HepG2 (cell line): ENCODE results near the gene RPS2. TPM values are rescaled to one million over a fixed set of nuclear protein-coding genes. Genes with fewer than 3 reads are reported as not detected.
A peak's percentile ranks its signal among the peaks of the same experiment; 100 is the strongest.

Experiments
- AKAP8 ChIP-seq: sonication (generic); formaldehyde crosslinking; IDR thresholded peaks from 2 replicates; pipeline ENCODE4 v1.5.1; 2020; ENCODE audit warnings: mild to moderate bottlenecking, missing genetic modification reagents
- ARID2 ChIP-seq: sonication (generic); formaldehyde crosslinking; IDR thresholded peaks from 2 replicates; pipeline ENCODE4 v1.8.1; 2022; ENCODE audit warnings: mild to moderate bottlenecking, missing genetic modification reagents, borderline replicate concordance
- DDIT3 ChIP-seq: sonication (generic); formaldehyde crosslinking; IDR thresholded peaks from 2 replicates; pipeline ENCODE4 v1.4.0; 2020; ENCODE audit warnings: mild to moderate bottlenecking, missing genetic modification reagents
- MAFG ChIP-seq: sonication (generic); formaldehyde crosslinking; IDR thresholded peaks from 2 replicates; pipeline ENCODE4 v1.5.1; 2020; ENCODE audit warnings: mild to moderate bottlenecking, missing genetic modification reagents
- MZF1 ChIP-seq: sonication (generic); formaldehyde crosslinking; IDR thresholded peaks from 2 replicates; pipeline ENCODE4 v1.8.1; 2023; ENCODE audit warnings: mild to moderate bottlenecking, missing genetic modification reagents, borderline replicate concordance
- NBN ChIP-seq: fragments of 450-650 bp; conservative IDR thresholded peaks from 2 replicates; pipeline ENCODE4 v1.6.1; 2017
- PAXIP1 ChIP-seq: sonication (generic); formaldehyde crosslinking; conservative IDR thresholded peaks from 2 replicates; pipeline ENCODE4 v1.4.0; 2020; ENCODE audit warnings: mild to moderate bottlenecking, missing genetic modification reagents, moderate library complexity
- THAP8 ChIP-seq: sonication (generic); formaldehyde crosslinking; IDR thresholded peaks from 2 replicates; pipeline ENCODE4 v1.5.1; 2020; ENCODE audit warnings: missing genetic modification reagents, mild to moderate bottlenecking, borderline replicate concordance
- YEATS4 ChIP-seq: sonication (generic); formaldehyde crosslinking; IDR thresholded peaks from 2 replicates; pipeline ENCODE4 v1.4.0; 2020; ENCODE audit warnings: missing genetic modification reagents, borderline replicate concordance
- ZFP62 ChIP-seq: sonication (generic); formaldehyde crosslinking; IDR thresholded peaks from 2 replicates; pipeline ENCODE4 v1.4.0; 2020; ENCODE audit warnings: missing genetic modification reagents
- ZNF17 ChIP-seq: sonication (generic); formaldehyde crosslinking; IDR thresholded peaks from 2 replicates; pipeline ENCODE4 v1.5.0; 2020; ENCODE audit warnings: mild to moderate bottlenecking, missing genetic modification reagents
- ZNF350 ChIP-seq: sonication (generic); formaldehyde crosslinking; IDR thresholded peaks from 2 replicates; pipeline ENCODE4 v1.4.0; 2020; ENCODE audit warnings: mild to moderate bottlenecking, low read depth, missing genetic modification reagents, borderline replicate concordance
- ZNF432 ChIP-seq: sonication (generic); formaldehyde crosslinking; IDR thresholded peaks from 2 replicates; pipeline ENCODE4 v1.5.0; 2020; ENCODE audit warnings: missing genetic modification reagents, mild to moderate bottlenecking, borderline replicate concordance
- ZNF562 ChIP-seq: sonication (generic); formaldehyde crosslinking; IDR thresholded peaks from 2 replicates; pipeline ENCODE4 v1.8.0; 2022; ENCODE audit warnings: missing genetic modification reagents, borderline replicate concordance
- polyA plus RNA-seq, 8 experiments: library from polyadenylated mRNA; depleted of rRNA in 3 of 8; stranded (reverse) in 7 of 8; unstranded in 1 of 8; fragments of >200 nt; fragmentation: Illumina TruSeq in 4 of 8; extraction: Trizol in 4 of 8; gene quantifications; 2 replicates each; pipeline versions ENCODE4 v1.2.1 to v1.2.3, GENCODE V29; 2011 to 2016; ENCODE audit warnings: low read depth in 4 of 8, missing spikeins in 1 of 8, mixed read lengths in 1 of 8; ENCODE audit not compliant: insufficient read depth in 1 of 8
- total RNA-seq, 5 experiments: library from RNA; depleted of rRNA; stranded (reverse); fragments of >200 nt; fragmentation: Illumina TruSeq; extraction: Trizol; gene quantifications; 2 replicates each; pipeline ENCODE4 v1.2.3, GENCODE V29; 2016; ENCODE audit warnings: low read depth in 1 of 5
- TF ChIP-seq, protein P1 (sequence below): IDR thresholded peaks from 2 replicates; pipeline ENCODE4 v1.6.1; 2018; ENCODE audit warnings: missing genetic modification reagents, mild to moderate bottlenecking, missing compliant biosample characterization
- TF ChIP-seq, protein P2 (sequence below): sonication (generic); formaldehyde crosslinking; IDR thresholded peaks from 2 replicates; pipeline ENCODE4 v1.8.1; 2023; ENCODE audit warnings: mild to moderate bottlenecking, missing genetic modification reagents, borderline replicate concordance
- TF ChIP-seq, protein P3 (sequence below): sonication (generic); formaldehyde crosslinking; IDR thresholded peaks from 2 replicates; pipeline ENCODE4 v1.4.0; 2020; ENCODE audit warnings: missing genetic modification reagents, low read depth, mild to moderate bottlenecking, borderline replicate concordance

The RPS2 gene
- total and polyA plus RNA-seq, 2 of the 13 experiments (the other 11 are each of a cell fraction or from before 2014, with no cell fraction given) = 1,908 to 4,514 TPM

GRCh38 chr16:1971796-1972489, 7.3 kb upstream of the RPS2 start, which contains the start of gene TBL3 (continued):
- TF ChIP-seq PAXIP1 (no peak; the same call in none of the 2 replicates), ARID2 (no peak; the same call in 1 of the 2 replicates), ZNF562 (CRISPR knock-in tag) (no peak), THAP8 (CRISPR knock-in tag) (no peak; the same call in 1 of the 2 replicates), MAFG (peak; percentile 61; the same call in 1 of the 2 replicates), AKAP8 (CRISPR knock-in tag) (peak; percentile 93), DDIT3 (CRISPR knock-in tag) (no peak), MZF1 (CRISPR knock-in tag) (0 out of 2 replicates have a peak, but pooled peaks have one; percentile 81), NBN (no peak), ZNF350 (CRISPR knock-in tag) (peak; percentile 93; the same call in 1 of the 2 replicates), ZFP62 (CRISPR knock-in tag) (no peak), YEATS4 (CRISPR knock-in tag) (peak; percentile 89; the same call in 1 of the 2 replicates), ZNF432 (CRISPR knock-in tag) (no peak), ZNF17 (CRISPR knock-in tag) (no peak)
- TF ChIP-seq, protein P1, sequence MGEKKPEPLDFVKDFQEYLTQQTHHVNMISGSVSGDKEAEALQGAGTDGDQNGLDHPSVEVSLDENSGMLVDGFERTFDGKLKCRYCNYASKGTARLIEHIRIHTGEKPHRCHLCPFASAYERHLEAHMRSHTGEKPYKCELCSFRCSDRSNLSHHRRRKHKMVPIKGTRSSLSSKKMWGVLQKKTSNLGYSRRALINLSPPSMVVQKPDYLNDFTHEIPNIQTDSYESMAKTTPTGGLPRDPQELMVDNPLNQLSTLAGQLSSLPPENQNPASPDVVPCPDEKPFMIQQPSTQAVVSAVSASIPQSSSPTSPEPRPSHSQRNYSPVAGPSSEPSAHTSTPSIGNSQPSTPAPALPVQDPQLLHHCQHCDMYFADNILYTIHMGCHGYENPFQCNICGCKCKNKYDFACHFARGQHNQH (CRISPR knock-in tag) = peak; percentile 96
- TF ChIP-seq, protein P2, sequence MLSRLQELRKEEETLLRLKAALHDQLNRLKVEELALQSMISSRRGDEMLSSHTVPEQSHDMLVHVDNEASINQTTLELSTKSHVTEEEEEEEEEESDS (CRISPR knock-in tag) = no peak
- TF ChIP-seq, protein P3, sequence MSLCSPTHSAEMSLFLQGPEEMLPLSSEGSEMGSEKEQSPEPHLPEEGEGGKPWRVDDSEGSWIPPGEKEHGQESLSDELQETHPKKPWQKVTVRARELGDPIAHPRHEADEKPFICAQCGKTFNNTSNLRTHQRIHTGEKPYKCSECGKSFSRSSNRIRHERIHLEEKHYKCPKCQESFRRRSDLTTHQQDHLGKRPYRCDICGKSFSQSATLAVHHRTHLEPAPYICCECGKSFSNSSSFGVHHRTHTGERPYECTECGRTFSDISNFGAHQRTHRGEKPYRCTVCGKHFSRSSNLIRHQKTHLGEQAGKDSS (CRISPR knock-in tag) = peak; percentile 92
